Activated CD8-positive, alpha-beta memory T cell treated with anti-CD3 and anti-CD28 coated beads, Interleukin-2, amount 50 U/mL, for 1 hour (primary cell): ENCODE measurements around the gene POU2F1.

Experiments used
- DNase-seq: peaks from one replicate; pipeline ENCODE4 v3.0.0-alpha.2; 2020; ENCODE audit errors: extremely low read depth

POU2F1 gene

DNA sequence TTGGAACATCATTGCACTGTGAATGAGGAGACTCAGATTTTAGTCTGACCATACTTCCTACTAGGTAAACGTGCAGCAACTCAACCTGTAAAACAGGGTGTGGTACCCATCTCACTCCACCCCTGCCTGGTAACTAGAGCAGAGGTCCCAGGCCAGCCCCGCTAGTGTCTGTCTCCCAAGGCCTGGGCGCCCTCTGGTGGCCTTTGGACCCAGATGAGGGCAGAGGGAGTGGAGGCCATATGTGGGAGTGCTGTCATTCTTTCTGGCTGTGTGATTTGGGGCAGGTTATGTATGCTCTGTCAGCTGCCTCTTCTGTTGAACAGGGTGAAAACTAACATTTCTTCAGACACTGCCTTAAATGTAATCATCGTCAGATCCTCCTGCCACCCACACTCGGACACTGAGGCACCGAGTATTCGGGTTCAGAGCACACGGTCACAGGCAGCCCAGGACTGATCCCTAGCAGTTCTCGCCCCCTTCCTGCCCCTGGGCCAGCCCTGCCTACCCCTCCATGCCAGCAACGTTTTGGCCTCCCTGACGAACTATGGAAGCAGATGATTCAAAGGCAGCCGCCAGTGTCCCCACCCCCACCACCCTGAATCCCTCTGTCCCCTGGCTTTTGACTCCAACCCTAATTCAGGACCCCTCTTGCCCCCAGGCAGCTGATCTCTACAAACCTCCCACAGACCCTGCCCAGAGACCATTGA lies 221.6 kb downstream of the POU2F1 start:
- peak; percentile 73 for DNase-seq

GRCh38 chr1:167442854-167443565 lies 222.3 kb downstream of the POU2F1 start:
- no peak for DNase-seq

- DNase-seq: no peak
Measured at GRCh38 chr1:167443757-167444156, 223.1 kb downstream of the POU2F1 start.

GRCh38 chr1:167446966-167447365 lies 226.3 kb downstream of the POU2F1 start:
- DNase-seq: no peak

DNA sequence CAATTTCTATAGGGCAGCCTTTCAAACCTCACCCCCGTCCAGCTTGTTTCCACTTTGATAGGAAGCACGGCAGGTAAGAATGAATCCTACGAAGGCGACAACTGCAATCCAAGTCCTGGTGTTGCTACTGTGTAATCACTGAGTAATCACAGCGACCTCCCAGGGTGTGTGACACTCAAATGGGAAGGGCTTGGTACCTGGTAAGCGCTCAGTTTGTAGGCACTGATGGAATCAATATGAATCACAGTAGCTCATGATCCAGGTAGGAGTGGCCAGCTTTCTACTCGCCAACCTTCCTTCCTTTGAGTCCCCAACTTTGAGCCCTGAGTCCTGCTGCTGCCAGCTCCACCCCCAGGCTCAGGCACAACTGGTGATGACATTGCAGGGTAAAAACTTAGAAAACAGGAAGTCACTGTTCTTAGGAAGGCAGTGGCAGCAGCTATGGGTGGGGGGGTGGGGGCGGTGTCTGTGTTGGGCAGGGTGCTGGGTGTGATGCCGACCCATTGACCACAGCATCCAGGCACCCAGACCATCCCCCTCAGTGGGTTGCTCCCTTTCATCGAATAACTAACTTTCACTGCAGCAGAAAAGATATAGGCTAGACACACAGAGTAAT lies 226.9 kb downstream of the POU2F1 start:
- peak; percentile 71 for DNase-seq

- DNase-seq: no peak
Measured at GRCh38 chr1:167450843-167451242, 230.2 kb downstream of the POU2F1 start.

DNA sequence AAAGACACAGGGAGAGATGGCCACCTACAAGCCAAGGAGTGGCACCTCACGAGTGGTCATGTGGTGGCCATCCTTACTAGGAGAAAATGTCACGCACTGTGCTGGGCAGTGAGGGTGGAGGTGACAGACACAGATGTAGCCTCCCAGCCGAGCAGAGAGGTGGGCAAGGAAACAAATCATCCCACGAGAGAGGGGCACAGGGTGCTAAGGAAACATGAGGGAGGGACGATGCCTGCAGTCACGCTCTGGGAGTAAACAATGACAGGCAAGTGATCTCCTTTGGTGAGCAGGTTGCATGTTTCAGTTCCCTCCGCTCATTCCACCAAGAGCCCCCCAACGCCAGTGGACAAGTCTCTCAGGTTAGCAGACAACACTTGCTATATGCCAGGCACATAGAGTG lies 231.8 kb downstream of the POU2F1 start:
- DNase-seq: no peak

GRCh38 chr1:167453123-167453522 lies 232.4 kb downstream of the POU2F1 start:
- DNase-seq: no peak

GRCh38 chr1:167454304-167454893 lies 233.7 kb downstream of the POU2F1 start:
- no peak for DNase-seq

- peak; percentile 46 for DNase-seq
Measured at GRCh38 chr1:167454894-167455785, 234.5 kb downstream of the POU2F1 start.

DNA sequence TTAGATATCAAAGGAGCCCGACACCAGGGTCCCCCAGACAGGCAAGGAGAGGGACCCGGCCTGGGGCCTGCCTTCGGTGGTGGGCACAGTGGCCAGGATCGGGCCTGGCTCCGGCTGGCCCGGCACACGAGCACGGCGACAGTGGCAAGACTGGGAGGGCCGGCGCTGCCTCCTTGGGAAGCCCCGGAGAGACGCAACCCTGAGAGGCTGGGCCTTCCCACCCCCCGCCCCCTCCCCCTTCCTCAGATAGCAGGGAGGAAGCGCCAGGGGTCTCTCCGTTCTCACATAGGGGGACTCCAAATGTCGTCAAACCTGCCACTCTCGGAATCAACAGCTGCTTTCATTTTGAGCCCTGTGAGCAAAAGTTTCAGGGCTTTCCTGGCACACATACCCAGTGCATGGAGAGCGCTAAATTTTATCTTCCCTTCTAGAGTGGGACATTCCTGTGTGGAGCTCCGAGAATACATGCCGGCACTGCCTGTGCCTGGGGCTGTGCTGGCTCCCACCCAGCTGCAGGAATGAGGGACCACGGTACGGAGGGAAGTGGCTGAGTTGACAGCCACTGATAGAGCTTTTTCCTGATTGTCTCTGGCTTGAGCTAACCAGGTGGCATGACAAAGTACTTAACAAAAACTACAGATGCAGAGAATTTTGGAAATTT lies 235.2 kb downstream of the POU2F1 start:
- no peak for DNase-seq

DNA sequence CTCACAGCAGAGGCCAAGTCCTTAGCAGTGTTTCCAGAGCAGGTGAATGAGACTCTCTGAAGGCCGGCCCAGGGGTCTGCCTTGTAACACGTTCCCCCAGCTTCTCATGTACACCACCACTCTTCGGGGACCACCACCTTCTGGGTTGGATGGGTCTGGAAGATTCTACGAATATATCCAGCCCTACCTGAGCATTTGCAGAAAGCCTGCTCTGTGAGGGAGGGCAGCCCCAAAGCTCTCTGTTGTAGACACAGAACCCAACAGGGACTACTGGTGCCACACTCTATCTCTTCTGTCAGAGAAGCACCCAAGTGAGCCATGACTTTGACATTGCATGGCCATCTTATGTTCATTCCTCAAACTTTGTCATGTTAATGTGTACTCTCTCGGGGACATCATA lies 235.8 kb downstream of the POU2F1 start:
- no peak for DNase-seq

GRCh38 chr1:167456926-167457325 lies 236.2 kb downstream of the POU2F1 start:
- DNase-seq: no peak

- DNase-seq: no peak
Measured at GRCh38 chr1:167457936-167458584, 237.4 kb downstream of the POU2F1 start.

DNA sequence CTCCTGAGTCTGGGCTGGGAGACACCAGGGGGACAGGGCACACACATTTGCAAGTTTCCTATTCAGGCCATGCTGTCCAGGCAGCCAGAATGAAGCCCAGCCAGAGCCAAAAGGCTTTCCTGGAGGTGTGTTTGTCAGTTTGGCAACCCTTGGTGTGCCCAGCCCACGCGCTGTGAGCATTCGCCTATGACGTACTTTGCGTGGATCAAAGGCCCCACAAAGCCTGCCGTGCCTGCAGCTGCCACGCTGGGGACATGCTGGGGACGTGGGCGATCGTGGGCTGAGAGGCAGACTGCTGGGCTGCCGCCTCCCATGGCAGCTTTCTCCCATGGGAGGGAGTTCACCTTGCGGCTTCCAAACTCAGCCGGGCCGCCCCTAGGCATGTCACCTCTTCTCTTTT lies 240.2 kb downstream of the POU2F1 start:
- DNase-seq: no peak

GRCh38 chr1:167462341-167462740 lies 241.7 kb downstream of the POU2F1 start:
- no peak for DNase-seq

- no peak for DNase-seq
Measured at GRCh38 chr1:167463080-167463479, 242.4 kb downstream of the POU2F1 start.

DNA sequence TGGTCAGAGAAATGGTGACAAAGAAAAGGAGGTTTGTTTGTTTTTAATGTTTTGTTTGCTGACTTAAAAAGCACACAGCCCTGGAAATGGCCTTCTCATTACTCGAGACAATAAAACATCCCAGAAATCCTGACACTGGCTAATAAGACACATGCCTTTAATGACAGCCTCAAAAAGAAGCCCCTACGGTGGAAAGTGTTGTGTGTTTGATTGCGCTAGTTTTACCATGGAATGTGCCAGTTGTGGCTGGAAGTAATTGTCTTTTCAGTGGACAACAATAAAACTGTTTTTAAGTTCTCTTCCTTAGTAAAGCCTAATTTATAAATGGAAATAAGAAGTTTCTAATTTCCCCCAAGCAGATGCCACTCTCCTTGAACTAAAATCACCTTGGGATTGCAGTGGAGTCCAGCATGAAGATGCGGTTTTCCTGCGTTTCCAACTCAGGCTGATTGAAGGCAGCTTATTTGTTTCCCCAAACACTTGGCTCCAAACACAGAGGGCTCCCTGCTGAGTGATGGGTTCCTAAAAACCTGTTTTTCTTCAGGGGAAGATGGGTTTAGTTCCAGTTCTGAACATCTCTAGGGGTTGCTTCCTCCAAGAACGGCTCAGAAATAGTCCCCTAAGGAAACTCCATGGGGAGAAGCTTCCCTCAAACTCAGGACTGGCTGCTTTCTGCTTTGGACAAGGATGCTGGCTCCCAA lies 243.3 kb downstream of the POU2F1 start:
- no peak for DNase-seq

DNA sequence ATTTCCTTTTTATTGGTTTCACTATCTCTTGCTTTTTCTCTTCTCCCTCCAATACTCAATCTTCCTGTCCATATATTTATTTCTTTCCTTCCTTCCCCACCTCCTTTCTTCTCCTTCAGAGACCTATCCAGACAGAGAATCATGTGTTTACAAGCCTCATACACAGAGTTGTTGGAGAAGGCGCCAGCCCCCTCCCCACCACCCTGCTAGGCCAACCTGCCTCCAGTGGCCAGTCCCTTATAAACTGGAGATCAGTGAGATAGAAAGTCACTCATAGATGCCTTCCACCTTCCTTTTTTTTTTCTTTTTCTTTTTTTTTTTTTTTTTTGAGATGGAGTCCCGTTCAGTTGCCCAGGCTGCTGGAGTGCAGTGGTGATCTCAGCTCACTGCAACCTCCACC lies 244.3 kb downstream of the POU2F1 start:
- no peak for DNase-seq

DNA sequence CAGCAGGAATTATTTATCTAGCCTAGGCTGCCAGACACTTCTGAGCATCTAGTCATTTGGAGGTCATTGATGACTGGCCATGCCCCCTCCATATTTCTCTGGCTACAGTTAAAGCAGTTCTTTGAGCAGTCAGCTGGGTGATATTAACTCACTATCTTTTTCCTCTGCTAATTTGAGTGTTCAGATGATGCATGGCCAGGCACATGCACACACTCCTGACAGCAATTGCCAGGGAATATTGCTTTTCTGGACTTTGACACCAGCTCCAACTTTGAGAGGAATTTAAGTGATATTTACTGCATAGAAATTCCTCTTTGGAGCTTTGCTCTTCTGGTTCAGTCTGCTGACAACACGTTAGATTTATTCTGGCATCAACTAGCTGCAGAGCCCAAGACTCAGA lies 245.1 kb downstream of the POU2F1 start:
- DNase-seq: no peak
